ENCODE data around the gene PRSS56. TPM values are rescaled to one million over a fixed set of nuclear protein-coding genes. Genes with fewer than 3 reads are reported as not detected.

The PRSS56 gene
- polyA plus RNA-seq, 1 donor (not counting 4 experiments of a cell fraction or from before 2014, with no cell fraction given), result not detected

DNA sequence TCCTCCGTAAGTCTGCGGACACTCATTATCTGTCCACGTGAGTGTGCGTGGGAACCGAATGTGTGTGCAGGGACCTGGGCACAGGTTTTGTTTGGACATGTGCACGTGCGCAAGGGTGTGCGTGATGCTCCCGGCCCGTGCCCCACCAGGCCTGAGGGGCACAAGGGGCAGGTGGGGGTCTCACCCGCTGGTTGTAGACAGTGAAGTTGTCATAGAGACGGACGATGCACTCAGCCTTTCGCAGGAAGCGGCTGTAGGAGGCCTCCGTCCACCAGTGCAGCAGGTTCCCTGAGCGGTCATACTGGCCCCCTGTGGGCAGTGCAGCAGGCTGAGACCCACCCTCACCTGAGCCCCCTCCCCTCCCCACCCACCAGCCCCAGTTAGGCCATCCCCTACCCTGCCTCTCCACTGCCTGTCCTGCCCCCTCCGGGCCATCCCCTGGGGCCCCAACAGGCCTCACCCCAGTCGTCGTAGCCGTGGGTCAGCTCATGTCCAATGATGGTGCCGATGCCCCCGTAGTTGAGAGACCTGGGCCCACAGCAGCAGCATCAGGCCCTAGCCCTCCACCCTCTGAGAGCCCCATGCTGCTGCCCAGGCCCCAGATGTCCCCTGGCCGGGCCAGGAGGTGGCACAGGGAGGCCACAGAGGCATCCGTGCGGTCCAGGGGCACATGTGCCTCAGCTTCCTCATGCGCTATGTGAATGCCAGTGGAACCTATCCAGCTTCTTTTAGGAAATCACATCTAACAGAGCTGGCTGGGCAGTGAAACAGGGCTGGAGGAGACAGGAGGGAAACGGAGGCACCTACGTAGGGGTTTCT, 38.7 kb upstream of the PRSS56 start:
- H3K4me3 ChIP-seq (ENCODE audit: control insufficient read depth in 2 of 3, extremely low read depth in 1 of 3, insufficient read depth in 2 of 3, low read depth in 1 of 3, low read length in 3 of 3), result no peak overlapping the region
- no peaks in the 10 kb centered on the region for H3K36me3 ChIP-seq (ENCODE audit: control insufficient read depth in 2 of 2, extremely low read depth in 1 of 2, insufficient read depth in 2 of 2, low read length in 2 of 2)
- no peak for TF ChIP-seq EZH2 (IDR thresholded peaks at IDR 0.05; ENCODE audit: low read length)
- TF ChIP-seq, protein P1, sequence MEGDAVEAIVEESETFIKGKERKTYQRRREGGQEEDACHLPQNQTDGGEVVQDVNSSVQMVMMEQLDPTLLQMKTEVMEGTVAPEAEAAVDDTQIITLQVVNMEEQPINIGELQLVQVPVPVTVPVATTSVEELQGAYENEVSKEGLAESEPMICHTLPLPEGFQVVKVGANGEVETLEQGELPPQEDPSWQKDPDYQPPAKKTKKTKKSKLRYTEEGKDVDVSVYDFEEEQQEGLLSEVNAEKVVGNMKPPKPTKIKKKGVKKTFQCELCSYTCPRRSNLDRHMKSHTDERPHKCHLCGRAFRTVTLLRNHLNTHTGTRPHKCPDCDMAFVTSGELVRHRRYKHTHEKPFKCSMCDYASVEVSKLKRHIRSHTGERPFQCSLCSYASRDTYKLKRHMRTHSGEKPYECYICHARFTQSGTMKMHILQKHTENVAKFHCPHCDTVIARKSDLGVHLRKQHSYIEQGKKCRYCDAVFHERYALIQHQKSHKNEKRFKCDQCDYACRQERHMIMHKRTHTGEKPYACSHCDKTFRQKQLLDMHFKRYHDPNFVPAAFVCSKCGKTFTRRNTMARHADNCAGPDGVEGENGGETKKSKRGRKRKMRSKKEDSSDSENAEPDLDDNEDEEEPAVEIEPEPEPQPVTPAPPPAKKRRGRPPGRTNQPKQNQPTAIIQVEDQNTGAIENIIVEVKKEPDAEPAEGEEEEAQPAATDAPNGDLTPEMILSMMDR (optimal IDR thresholded peaks at IDR 0.05 in 1 of 3, IDR thresholded peaks at IDR 0.05 in 1 of 3, conservative IDR thresholded peaks at IDR 0.05 in 1 of 3; ENCODE audit: extremely low read depth in 1 of 3, insufficient read depth in 2 of 3, low read length in 3 of 3), result no peak
- H3K9me1 ChIP-seq (ENCODE audit: control insufficient read depth, extremely low read depth, insufficient read depth, low read length), result no peaks in the 10 kb centered on the region
- no peaks in the 10 kb centered on the region for H4K20me1 ChIP-seq (ENCODE audit: control insufficient read depth, extremely low read depth, insufficient read depth, low read length)
- DNase-seq (ENCODE audit: low read depth, low spot score), result no peak
- no peaks in the 10 kb centered on the region for H3K9me3 ChIP-seq (ENCODE audit: control insufficient read depth, low read depth, low read length)
- H3K9ac ChIP-seq (ENCODE audit: control insufficient read depth, extremely low read depth, insufficient read depth, low read length), result no peak overlapping the region
- H3K79me2 ChIP-seq (ENCODE audit: control insufficient read depth, insufficient read depth, low read length), result no peaks in the 10 kb centered on the region
- H3K4me2 ChIP-seq (ENCODE audit: control insufficient read depth, extremely low read depth, insufficient read depth, low read depth, low read length), result no peak overlapping the region
- dilution Hi-C loops (cut with MboI; ENCODE audit: extremely low pct_ligation_motif_present, low sequenced_read_pairs), result no loop called here
- peaks cover 27% of the 10 kb centered on the region for H3K27me3 ChIP-seq (ENCODE audit: control insufficient read depth, extremely low read depth, insufficient read depth, low read length)
- no peak overlapping the region for H2AFZ ChIP-seq (ENCODE audit: control insufficient read depth, low read length)
- H3K4me1 ChIP-seq (ENCODE audit: control insufficient read depth, extremely low read depth, insufficient read depth, low read length), result no peaks in the 10 kb centered on the region
- no peak for FAIRE-seq
- no peak overlapping the region for H3K27ac ChIP-seq (ENCODE audit: control insufficient read depth, insufficient read depth, low read length)

DNA sequence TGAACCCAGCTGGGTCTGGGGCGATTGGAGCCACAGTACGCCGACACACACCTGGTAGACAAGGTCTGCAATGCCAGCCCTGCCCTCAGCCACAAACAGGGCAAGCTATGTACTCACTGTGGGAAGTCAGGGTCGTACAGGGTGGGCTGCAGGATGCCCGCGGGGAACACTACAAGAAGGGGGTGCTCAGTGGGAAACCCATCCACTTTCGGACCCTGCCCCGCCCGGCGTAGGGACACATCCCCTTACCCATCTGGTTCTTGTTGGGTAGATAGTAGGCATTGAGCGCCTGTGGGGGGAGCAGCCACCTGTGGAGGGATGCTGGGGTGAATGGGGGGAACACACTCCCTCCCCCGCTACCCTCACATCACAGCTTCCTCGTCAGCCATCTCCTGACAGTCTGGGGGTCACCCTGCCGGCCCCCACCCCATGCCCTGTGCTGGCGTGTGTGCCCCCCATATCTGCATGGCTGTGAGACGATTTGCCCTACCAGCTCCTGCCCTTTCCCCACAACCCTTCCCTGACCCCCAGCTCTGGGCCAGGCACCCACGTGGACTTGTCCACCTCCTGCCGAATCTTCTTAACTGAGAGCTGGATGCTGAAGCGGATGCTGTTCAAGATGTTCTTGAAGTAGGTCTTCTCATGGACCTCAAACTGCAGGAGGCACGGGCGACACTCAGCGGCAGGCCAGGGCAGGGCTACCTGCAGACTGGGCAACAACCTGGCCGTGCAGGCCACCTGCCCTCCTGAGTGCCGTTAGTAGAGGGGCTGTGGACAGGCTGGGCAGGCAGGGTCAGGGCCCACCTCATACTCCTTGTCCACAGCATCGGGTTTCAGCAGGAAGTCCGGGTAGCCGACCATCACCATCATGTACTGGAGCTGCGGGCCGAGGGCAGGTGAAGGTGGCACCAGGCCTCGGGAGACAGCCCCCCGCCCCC, 37.6 kb upstream of the PRSS56 start:
- Histone ChIP-seq H3K79me2 (ENCODE audit: control insufficient read depth, insufficient read depth, low read length) (no peaks in the 10 kb centered on the region), H3K4me3 (ENCODE audit: control insufficient read depth in 2 of 3, extremely low read depth in 1 of 3, insufficient read depth in 2 of 3, low read depth in 1 of 3, low read length in 3 of 3) (no peak overlapping the region), H2AFZ (ENCODE audit: control insufficient read depth, low read length) (no peak overlapping the region), H4K20me1 (ENCODE audit: control insufficient read depth, extremely low read depth, insufficient read depth, low read length) (no peaks in the 10 kb centered on the region), H3K36me3 (ENCODE audit: control insufficient read depth in 2 of 2, extremely low read depth in 1 of 2, insufficient read depth in 2 of 2, low read length in 2 of 2) (no peaks in the 10 kb centered on the region), H3K9me3 (ENCODE audit: control insufficient read depth, low read depth, low read length) (no peaks in the 10 kb centered on the region), H3K27ac (ENCODE audit: control insufficient read depth, insufficient read depth, low read length) (no peak overlapping the region), H3K27me3 (ENCODE audit: control insufficient read depth, extremely low read depth, insufficient read depth, low read length) (peaks cover 36% of the 10 kb centered on the region), H3K4me2 (ENCODE audit: control insufficient read depth, extremely low read depth, insufficient read depth, low read depth, low read length) (no peak overlapping the region), H3K9me1 (ENCODE audit: control insufficient read depth, extremely low read depth, insufficient read depth, low read length) (no peaks in the 10 kb centered on the region), H3K4me1 (ENCODE audit: control insufficient read depth, extremely low read depth, insufficient read depth, low read length) (no peaks in the 10 kb centered on the region), H3K9ac (ENCODE audit: control insufficient read depth, extremely low read depth, insufficient read depth, low read length) (no peak overlapping the region)
- DNase-seq (ENCODE audit: low read depth, low spot score), result no peak
- dilution Hi-C loops (cut with MboI; ENCODE audit: extremely low pct_ligation_motif_present, low sequenced_read_pairs), result no loop called here
- no peak for FAIRE-seq
- no peak for TF ChIP-seq EZH2 (IDR thresholded peaks at IDR 0.05; ENCODE audit: low read length)
- TF ChIP-seq, protein P1 (optimal IDR thresholded peaks at IDR 0.05 in 1 of 3, IDR thresholded peaks at IDR 0.05 in 1 of 3, conservative IDR thresholded peaks at IDR 0.05 in 1 of 3; ENCODE audit: extremely low read depth in 1 of 3, insufficient read depth in 2 of 3, low read length in 3 of 3), result no peak
